ENCODE data around the gene TMPRSS3.

- TF ChIP-seq CTCF (IDR thresholded peaks at IDR 0.05): no peak
- no peak for TF ChIP-seq POLR2A (IDR thresholded peaks at IDR 0.05)
Measured at GRCh38 chr21:42437786-42438185, 41.9 kb upstream of the TMPRSS3 start.

All from thyroid gland (tissue), 4 donors.